ENCODE data around the gene TTC34.

TTC34 gene

DNA sequence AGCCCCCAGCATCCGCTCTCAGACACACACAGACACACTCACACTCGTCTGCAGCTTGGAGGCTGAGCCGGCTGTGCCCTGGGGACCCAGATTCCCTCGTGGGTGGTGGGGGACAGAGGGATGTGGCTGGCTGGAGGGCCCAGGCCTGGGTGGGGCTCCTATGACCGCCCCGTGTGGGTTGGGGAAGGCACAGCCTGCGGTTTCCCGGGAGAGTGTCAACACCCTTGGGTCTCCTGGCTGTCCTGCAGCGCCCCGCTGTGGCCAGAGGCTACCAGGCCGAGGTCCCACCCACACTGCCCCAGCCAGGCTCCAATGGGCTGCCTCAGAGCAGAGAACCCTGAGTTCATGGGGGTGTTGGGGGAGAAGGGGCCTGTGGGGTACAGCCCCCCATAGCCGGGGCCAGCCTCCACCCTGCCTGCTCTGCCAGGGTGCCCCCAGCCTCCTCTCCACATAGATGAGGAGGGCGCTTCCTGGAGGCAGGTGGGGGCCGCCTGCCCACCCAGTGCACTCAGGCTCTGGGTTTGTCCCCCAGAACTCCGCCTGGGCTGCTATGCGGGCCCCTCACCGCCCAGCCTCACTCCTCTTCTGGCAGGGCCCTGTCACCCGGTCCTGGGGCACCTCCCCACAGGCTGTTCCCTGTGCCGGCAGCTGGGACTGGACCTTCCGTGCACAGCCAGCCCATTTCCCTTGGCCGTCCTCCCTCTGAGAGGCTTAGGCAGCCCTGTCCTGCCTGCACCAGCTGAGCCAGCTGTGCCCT lies at the start of gene TTC34:
Gene TTC34, minus strand, starts transcription at position 159 of the 757 bp plus-strand sequence. CDS start 866 bp downstream, outside the sequence.
- no peak for DNase-seq

GRCh38 chr1:2850502-2850901 lies 49.0 kb upstream of the TTC34 start:
- no peak for DNase-seq

GRCh38 chr1:2848006-2848670 lies 46.6 kb upstream of the TTC34 start:
- no peak for DNase-seq

DNA sequence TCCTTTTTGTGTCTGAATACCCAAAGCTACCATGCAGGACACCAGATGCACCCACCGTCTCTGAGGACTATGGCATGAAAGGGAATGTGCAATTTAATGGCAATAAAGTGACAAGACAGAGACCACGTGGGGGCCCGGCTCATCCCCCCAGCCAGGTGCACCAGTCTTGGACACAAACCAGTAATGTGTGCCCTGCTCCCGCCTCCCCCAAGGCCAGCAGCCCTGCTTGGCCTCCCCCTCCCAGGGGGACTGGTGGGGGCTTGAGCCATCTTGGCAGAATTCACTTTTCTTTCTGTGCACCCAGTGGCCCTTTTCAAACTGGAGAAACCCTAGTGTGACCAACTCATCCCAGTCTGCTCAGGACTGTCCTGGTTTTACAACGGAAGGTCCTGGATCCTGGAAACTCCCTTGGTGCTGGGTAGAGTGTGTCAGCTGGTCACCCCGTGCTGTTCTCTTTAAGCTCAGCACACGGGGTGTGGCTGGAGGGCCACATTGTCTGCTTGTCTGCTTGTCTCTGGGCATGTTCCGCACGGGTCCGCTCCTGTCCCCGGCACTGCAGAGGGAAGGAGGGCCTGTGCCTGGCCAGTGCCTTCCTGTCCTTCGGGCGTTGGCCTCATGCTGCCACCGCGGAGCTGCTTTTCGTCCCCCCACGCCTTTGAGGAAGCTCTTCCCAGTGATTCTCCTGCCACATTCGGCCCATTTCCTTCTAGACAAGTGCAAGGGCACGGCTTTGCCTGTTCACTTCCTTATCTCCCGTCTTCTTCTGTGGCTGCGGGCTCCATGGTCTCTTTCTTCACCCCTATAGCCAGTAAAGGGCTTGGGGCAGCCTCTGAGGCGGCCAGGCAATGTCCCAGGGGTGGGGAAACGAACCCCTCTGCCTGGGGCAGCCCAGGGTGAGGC lies 45.8 kb upstream of the TTC34 start:
- no peak for DNase-seq

DNA sequence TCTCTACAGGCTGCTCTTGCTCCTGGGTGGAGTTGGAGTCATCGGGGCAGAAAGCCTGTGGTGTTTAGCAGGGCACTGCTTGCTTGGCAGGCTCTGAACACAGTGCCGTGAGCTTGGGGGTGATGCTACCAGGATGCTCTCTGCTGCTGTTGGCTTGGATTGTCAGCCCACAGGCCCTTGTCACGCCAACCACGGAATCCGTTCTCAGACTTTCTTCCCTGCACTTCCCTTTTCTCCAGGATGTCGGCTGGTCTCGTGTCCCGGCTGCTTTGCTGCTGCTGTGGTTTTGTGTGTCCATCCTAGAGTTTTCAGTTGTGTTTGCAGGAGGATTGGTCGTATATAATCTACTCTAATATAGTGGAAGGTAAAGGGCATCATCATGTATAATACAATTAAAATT lies 44.4 kb upstream of the TTC34 start:
- no peak for DNase-seq

GRCh38 chr1:2840036-2840809 lies 38.7 kb upstream of the TTC34 start:
- DNase-seq, result no peak

- DNase-seq, result no peak
Observed at GRCh38 chr1:2837823-2838222, 36.3 kb upstream of the TTC34 start.

GRCh38 chr1:2837316-2837715 lies 35.8 kb upstream of the TTC34 start:
- no peak for DNase-seq

DNA sequence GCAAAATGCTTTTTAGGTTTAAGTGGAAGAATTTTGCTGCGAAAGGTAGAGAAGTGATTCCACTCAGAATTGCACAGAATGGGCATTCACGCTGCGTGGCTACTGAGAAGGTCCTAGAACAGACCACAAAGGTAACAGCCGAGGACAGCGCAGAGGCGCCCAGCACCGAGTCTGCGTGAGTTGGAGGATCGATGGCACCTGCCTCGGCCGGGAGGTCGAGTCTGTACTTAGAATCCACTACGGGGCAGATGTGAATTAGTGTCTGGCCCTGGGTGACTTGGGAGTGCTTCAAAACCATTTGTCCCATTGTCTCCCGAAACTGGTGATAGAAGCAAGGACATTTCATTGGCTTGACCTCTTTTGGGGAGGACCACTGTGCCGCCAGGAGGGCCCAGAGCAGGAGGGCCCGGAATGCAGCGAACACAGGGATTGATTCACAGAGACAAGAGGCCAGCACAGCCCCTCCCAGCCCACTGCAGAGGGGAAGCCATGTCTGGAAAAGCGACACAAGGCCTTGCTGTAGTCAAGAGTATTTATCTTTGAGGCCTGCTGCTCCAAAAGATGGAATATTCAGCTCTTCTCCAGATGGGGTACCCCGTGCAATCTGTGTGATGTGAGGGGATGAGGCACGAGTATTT lies 35.0 kb upstream of the TTC34 start:
- no peak for DNase-seq

GRCh38 chr1:2835650-2836159 lies 34.2 kb upstream of the TTC34 start:
- no peak for DNase-seq

- DNase-seq, result no peak
Observed at GRCh38 chr1:2834741-2835564, 33.5 kb upstream of the TTC34 start.

DNA sequence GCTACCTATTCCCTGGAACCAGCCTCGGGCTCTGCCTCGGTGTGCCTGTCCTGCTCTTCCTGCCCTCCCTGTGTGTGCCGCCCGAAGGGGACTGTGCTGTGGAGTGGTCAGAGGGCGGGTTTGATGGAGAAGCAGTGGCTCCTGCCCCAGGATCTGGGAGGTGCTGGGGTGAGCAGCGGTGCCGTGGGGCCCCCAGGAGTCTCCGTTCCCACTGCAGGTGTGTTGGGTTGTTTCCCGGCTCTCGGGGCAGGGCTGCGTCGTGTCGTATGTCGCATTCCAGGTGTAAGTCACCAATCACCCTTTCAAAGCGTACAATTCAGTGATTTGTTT lies 32.6 kb upstream of the TTC34 start:
- no peak for DNase-seq

DNA sequence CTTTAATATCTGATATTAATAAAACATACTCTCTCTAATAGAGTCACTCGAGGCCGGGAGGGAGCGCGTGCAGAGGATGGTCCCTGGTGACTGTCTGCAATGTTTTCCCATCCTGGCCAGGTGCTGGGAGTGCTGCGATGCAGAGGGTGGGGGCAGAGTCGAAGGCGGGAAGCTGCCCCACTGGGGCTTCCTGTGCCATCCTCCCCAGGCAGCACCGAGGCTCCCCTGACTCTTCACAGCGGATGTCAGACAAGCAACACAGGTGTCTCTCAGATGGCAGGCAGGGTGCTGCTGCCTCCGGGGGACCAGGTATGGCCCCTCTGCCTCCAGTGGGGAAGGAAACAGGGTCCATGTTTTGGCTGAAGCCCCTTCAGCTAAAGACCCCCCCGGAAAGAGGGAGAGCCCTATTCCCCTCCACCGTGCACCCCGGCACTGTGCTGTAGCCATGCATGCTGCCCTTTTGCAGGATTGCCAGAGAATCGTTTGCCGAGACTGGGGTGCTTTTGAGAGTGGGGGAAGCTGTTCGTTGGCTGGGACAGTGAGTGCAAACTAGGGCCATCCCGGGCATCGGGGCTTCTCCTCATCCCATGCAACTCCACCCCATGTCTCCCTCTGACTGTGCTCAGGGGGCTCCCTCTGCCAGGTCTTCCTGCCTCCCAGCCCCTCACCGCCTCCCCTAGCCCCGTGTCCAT lies 32.1 kb upstream of the TTC34 start:
- DNase-seq, result no peak

DNA sequence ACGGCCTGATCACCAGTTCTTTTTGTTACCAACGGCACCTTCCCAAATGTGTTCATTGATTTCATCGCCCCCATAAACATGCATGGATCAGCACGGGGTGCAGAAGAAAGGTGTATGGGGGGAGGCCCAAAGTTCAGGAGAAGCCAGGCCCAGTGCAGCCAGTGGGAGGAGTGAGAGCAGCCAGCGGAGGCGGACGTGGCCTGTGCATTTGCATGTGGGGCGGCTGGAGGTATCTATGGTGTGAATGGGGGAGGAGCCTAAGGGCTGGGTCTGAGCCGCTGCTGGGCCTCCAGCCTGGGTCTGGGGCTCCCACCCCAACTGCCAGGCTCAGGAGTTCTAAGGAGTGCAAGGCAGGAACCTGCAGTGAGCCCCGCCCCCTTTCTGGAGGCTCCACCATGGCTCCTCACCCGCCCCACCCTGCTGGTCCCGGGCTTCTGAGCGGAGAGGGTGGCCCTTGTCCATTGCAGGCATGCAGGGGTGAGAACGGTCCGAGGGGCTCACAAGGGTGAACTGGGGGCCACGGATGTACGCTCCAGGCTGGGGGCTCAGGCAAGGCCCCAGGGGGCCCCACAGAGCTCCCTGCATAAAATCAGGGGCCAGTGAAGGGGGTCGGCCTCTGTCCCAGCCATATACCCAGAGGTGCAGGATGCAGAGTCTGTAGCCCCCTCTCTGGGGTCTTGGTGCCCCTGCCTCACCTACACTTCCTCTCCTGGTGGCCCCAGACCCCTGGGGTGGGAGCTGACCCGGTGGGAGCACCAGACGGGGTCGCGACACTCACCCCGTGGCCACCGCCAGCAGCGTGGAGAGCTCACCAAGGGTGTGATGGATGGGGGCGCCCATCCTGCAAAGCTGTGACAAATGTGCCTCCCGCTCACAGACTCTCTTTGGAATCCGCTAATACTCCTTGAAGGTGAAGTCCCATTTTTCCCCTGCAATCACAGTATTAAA lies 31.3 kb upstream of the TTC34 start:
- no peak for DNase-seq

DNA sequence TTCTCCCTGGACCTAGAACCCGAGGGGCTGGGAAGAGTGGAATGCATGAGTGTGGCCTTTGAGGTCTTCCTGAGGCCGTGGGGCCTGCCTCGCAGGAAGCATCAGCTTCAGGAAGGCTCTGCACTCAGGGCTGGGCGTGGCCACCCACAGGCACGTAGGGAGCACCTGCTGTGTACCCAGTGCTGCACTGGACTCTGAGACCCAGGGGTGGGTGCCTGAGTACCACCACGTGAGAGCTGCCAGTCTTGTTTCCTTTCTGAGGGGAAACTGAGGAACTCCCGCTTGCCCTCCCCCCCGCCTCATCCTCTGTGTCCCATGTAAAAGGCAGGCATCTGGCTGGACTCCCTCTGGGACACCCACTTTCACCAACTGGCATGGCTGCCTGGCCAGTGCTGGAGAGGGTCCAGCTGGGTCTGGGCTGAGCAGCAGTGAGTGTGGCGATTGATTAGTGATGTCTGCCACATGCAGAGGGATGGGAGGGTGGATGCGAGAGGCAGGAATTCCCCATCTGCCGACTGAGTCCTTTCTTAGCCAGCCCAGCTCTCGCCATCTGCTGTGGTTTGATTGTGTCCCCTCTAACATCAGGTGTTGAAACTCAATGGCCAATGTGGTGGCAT lies 30.2 kb upstream of the TTC34 start:
- no peak for DNase-seq

DNA sequence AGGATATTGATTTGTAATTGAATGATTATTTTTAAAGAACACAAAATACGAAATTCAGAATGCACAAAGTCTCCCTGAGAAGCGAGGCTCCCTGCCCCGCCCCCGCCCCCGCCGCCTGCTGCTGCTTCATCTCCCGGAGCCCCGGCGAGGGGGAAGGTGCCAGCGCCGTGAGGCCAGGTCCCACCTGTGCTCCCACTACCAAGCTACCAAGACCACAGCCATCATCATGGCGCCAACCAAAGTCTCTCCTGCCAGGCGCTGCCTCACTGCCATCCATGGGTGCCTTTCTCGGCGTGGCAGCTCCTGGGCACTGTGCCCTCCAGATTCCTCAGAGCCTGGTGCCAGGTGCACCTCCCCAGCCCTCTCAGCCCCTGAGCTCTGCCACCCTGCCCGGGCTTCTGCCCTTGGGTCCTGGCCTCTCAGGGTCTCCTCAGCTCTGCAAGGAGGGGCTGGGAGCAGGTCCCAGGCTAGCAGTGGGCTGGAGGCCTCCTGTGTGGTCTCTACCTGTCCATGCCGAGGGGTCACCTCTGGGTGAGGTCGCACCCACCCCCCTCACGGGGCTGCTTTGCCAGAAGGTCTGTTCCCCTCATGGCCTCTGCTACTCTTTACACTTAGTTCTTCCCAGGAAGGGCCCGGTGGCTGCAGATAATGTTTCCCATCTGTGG lies 29.4 kb upstream of the TTC34 start:
- no peak for DNase-seq

- no peak for DNase-seq
Observed at GRCh38 chr1:2829846-2830615, 28.5 kb upstream of the TTC34 start.

All from NCI-H2081 treated with DMSO at 0.1 percent for 48 hours (cell line).